BLaER1 (cell line): ENCODE data around the gene AGRN.

Experiments used
- H3K27ac ChIP-seq: shearing (Covaris generic); formaldehyde crosslinking; 2 replicates; pipeline ENCODE4 v1.8.1; 2022
- H3K27me3 ChIP-seq: shearing (Covaris generic); formaldehyde crosslinking; 2 replicates; pipeline ENCODE4 v1.8.1; 2022
- H3K36me3 ChIP-seq: shearing (Covaris generic); formaldehyde crosslinking; 2 replicates; pipeline ENCODE4 v1.8.1; 2022
- H3K4me1 ChIP-seq: shearing (Covaris generic); formaldehyde crosslinking; 2 replicates; pipeline ENCODE4 v1.8.1; 2022
- H3K4me2 ChIP-seq: shearing (Covaris generic); formaldehyde crosslinking; 2 replicates; pipeline ENCODE4 v1.8.1; 2022
- H3K4me3 ChIP-seq: shearing (Covaris generic); formaldehyde crosslinking; 2 replicates; pipeline ENCODE4 v1.8.1; 2022
- H3K9ac ChIP-seq: shearing (Covaris generic); formaldehyde crosslinking; 2 replicates; pipeline ENCODE4 v1.8.1; 2022
- H3K9me3 ChIP-seq: shearing (Covaris generic); formaldehyde crosslinking; 2 replicates; pipeline ENCODE4 v1.8.1; 2022
- H4K20me1 ChIP-seq: shearing (Covaris generic); formaldehyde crosslinking; 2 replicates; pipeline ENCODE4 v1.8.1; 2022
- Cebpa-rat ChIP-seq: shearing (Covaris generic); IDR thresholded peaks from 2 replicates; pipeline ENCODE4 v1.8.1; 2022

Gene AGRN

GRCh38 chr1:1084372-1085170 is 64.7 kb downstream of the AGRN start:
- TF ChIP-seq Cebpa-rat, result no peak
- Histone ChIP-seq H4K20me1 (peaks cover under 1% of the 10 kb centered on the region; the same call in 1 of the 2 replicates), H3K4me1 (peaks cover 94% of the 10 kb centered on the region), H3K36me3 (peaks cover 25% of the 10 kb centered on the region), H3K9me3 (no peaks in the 10 kb centered on the region), H3K4me2 (peak overlapping the region; percentile 95), H3K9ac (peak overlapping the region; percentile 79), H3K4me3 (no peak overlapping the region), H3K27ac (peak overlapping the region; percentile 86), H3K27me3 (no peaks in the 10 kb centered on the region; the same call in 1 of the 2 replicates)

- H4K20me1 ChIP-seq, result peaks cover 8% of the 10 kb centered on the region; the same call in 1 of the 2 replicates
- peaks cover 25% of the 10 kb centered on the region for H3K36me3 ChIP-seq
- peak overlapping the region; percentile 57 for H3K4me3 ChIP-seq
- no peaks in the 10 kb centered on the region for H3K27me3 ChIP-seq
- H3K9ac ChIP-seq, result peak overlapping the region; percentile 79
- H3K27ac ChIP-seq, result peak overlapping the region; percentile 86
- no peaks in the 10 kb centered on the region for H3K9me3 ChIP-seq
- TF ChIP-seq Cebpa-rat, result no peak
- H3K4me2 ChIP-seq, result peak overlapping the region; percentile 95
- peaks cover 94% of the 10 kb centered on the region for H3K4me1 ChIP-seq
Observed at GRCh38 chr1:1085171-1085841, 65.4 kb downstream of the AGRN start.

GRCh38 chr1:1085911-1086841 is 66.3 kb downstream of the AGRN start:
- Histone ChIP-seq H3K4me2 (peak overlapping the region; percentile 95), H3K27me3 (no peaks in the 10 kb centered on the region), H3K4me1 (peaks cover 98% of the 10 kb centered on the region), H3K9me3 (no peaks in the 10 kb centered on the region), H3K9ac (peak overlapping the region; percentile 79), H4K20me1 (peaks cover 16% of the 10 kb centered on the region; the same call in 1 of the 2 replicates), H3K27ac (peak overlapping the region; percentile 86), H3K36me3 (peaks cover 25% of the 10 kb centered on the region), H3K4me3 (peak overlapping the region; percentile 57)
- no peak for TF ChIP-seq Cebpa-rat

GRCh38 chr1:1086911-1087341 is 67.0 kb downstream of the AGRN start:
- Histone ChIP-seq H3K4me1 (peaks cover 96% of the 10 kb centered on the region), H3K27ac (peak overlapping the region; percentile 86)
- TF ChIP-seq Cebpa-rat, result no peak

GRCh38 chr1:1087351-1088028 is 67.6 kb downstream of the AGRN start:
- Histone ChIP-seq H3K27me3 (no peaks in the 10 kb centered on the region), H3K4me1 (peaks cover 96% of the 10 kb centered on the region), H3K9ac (peak overlapping the region; percentile 79), H4K20me1 (peaks cover 25% of the 10 kb centered on the region), H3K4me2 (peak overlapping the region; percentile 95), H3K9me3 (no peaks in the 10 kb centered on the region), H3K27ac (peak overlapping the region; percentile 86), H3K4me3 (peak overlapping the region; percentile 57), H3K36me3 (peaks cover 25% of the 10 kb centered on the region)
- no peak for TF ChIP-seq Cebpa-rat

More at GRCh38 chr1:1086911-1087341, 67.0 kb downstream of the AGRN start:
- peaks cover 25% of the 10 kb centered on the region for H3K36me3 ChIP-seq
- H3K9me3 ChIP-seq, result no peaks in the 10 kb centered on the region
- H3K27me3 ChIP-seq, result no peaks in the 10 kb centered on the region
- peaks cover 19% of the 10 kb centered on the region for H4K20me1 ChIP-seq
- peak overlapping the region; percentile 57 for H3K4me3 ChIP-seq
- H3K9ac ChIP-seq, result peak overlapping the region; percentile 79
- peak overlapping the region; percentile 95 for H3K4me2 ChIP-seq

- H3K9ac ChIP-seq, result peak overlapping the region; percentile 79
Observed at GRCh38 chr1:1088029-1088800, 68.3 kb downstream of the AGRN start.

GRCh38 chr1:1088801-1089680 is 69.1 kb downstream of the AGRN start:
- H3K36me3 ChIP-seq, result peaks cover 11% of the 10 kb centered on the region
- peaks cover 96% of the 10 kb centered on the region for H3K4me1 ChIP-seq
- peak overlapping the region; percentile 94 for H3K4me2 ChIP-seq
- H3K27ac ChIP-seq, result peak overlapping the region; percentile 84
- H3K4me3 ChIP-seq, result peak overlapping the region; percentile 59
- no peaks in the 10 kb centered on the region for H3K27me3 ChIP-seq
- H3K9ac ChIP-seq, result peak overlapping the region; percentile 77
- no peaks in the 10 kb centered on the region for H3K9me3 ChIP-seq
- TF ChIP-seq Cebpa-rat, result no peak
- peaks cover 41% of the 10 kb centered on the region for H4K20me1 ChIP-seq

More at GRCh38 chr1:1088029-1088800, 68.3 kb downstream of the AGRN start:
- H3K4me3 ChIP-seq, result no peak overlapping the region; the same call in 1 of the 2 replicates
- no peak for TF ChIP-seq Cebpa-rat
- peak overlapping the region; percentile 86 for H3K27ac ChIP-seq
- H3K4me1 ChIP-seq, result peaks cover 96% of the 10 kb centered on the region
- H3K4me2 ChIP-seq, result peak overlapping the region; percentile 95
- H3K27me3 ChIP-seq, result no peaks in the 10 kb centered on the region
- H4K20me1 ChIP-seq, result peaks cover 32% of the 10 kb centered on the region
- H3K9me3 ChIP-seq, result no peaks in the 10 kb centered on the region
- H3K36me3 ChIP-seq, result peaks cover 19% of the 10 kb centered on the region
